Astrocyte of the spinal cord (primary cell): Measurements from ENCODE around the gene RBP5.
A peak's percentile ranks its signal among the peaks of the same experiment; 100 is the strongest.

Experiments
- DNase-seq: peaks from one replicate; pipeline ENCODE4 v3.0.0; 2011; ENCODE audit warnings: low read depth, low spot score
- H3K4me3 ChIP-seq: 2 replicates; pipeline ENCODE4 v1.5.1; 2011; ENCODE audit warnings: low read depth, mild to moderate bottlenecking, low read length, moderate library complexity
- in situ Hi-C: cut with HindIII; loops from 2 replicates; pipeline ENCODE4 v1.10.0; 2017; ENCODE audit warnings: low sequenced_read_pairs
- TF ChIP-seq, protein P1 (sequence below): IDR thresholded peaks from 2 replicates; pipeline ENCODE4 v1.5.1; 2012; ENCODE audit warnings: low read depth, mild to moderate bottlenecking, low read length, inconsistent platforms

The RBP5 gene

DNA sequence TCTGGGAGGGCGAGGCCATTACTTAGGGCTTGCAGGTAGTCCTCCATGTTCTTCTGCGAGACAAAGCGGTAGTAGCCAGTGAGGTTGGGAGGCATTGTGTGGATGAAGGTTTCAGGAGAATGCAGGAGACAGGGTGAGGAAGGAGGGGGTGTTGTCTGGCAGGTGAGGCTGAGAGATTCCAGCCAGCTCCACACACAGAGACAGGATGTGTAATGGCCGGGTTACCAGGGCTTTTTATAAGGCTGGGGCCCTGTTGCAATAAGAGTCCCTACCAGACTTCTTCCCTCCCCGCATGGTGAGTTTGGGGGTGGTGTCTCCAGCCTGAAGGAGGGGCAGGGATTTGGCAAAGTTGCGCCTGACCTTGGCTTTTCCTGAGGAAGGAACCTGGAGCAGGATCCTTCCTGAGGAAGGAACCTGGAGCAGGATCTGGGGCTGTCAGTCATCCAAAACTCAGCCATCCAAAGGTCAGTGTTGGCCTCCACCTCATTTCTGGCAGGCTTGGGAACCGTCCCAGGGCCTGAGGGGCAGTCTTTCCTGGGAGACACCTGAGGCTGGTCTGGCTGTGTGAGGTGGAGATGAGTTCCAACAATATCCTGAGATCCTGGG, at the start of gene RBP5:
Gene RBP5 (minus strand): TSS at position 209 of the 606 bp plus-strand sequence. CDS start 114 bp downstream, at position 95.
- H3K4me3 ChIP-seq: peak within 1 kb of the TSS; percentile 59
- TF ChIP-seq, protein P1, sequence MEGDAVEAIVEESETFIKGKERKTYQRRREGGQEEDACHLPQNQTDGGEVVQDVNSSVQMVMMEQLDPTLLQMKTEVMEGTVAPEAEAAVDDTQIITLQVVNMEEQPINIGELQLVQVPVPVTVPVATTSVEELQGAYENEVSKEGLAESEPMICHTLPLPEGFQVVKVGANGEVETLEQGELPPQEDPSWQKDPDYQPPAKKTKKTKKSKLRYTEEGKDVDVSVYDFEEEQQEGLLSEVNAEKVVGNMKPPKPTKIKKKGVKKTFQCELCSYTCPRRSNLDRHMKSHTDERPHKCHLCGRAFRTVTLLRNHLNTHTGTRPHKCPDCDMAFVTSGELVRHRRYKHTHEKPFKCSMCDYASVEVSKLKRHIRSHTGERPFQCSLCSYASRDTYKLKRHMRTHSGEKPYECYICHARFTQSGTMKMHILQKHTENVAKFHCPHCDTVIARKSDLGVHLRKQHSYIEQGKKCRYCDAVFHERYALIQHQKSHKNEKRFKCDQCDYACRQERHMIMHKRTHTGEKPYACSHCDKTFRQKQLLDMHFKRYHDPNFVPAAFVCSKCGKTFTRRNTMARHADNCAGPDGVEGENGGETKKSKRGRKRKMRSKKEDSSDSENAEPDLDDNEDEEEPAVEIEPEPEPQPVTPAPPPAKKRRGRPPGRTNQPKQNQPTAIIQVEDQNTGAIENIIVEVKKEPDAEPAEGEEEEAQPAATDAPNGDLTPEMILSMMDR: no peak
- DNase-seq: no peak
- in situ Hi-C loops: no loop called here

DNA sequence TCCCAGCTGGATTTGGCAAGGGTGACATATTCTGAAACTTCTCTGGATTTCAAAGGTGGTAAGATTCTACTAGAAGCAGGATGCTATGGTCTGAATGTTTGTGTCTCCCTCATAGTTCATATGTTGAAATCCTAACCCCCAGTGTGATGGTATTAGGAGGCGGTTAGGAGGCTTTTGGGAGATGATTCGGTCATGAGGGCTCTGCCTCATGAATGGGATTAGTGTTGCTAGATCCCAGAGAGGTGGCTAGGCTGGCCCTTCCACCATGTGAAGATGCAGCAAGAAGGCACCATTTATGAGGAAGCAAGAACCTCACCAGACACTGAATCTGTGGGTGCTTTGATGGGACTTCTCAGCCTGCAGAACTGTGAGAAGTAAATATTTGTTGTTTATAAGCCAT, 49.8 kb upstream of the RBP5 start:
- TF ChIP-seq, protein P1: no peak
- no peak for DNase-seq
- in situ Hi-C loops: no loop called here
- H3K4me3 ChIP-seq: no peak overlapping the region

- DNase-seq: no peak
- in situ Hi-C loops: no loop called here
- TF ChIP-seq, protein P1: no peak
These were observed 47.9 kb upstream of the RBP5 start for GRCh38 chr12:7176595-7176994.

DNA sequence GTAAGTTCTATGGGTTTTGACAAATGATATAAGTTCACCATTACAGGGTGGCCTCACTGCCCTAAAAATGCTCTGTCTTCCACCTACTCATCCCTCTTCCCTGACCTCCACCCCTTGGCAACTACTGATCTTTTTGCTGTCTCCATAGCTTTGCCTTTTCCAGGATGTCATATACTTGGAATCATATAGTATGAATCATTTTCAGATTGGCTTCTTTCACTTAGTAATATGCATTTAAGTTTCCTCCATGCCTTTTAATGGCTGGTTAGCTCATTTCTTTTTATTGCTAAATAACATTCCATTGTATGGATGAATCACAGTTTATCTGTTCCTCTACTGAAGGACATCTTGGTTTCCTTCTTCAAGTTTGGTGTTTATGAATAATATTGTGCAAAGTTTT, 46.8 kb upstream of the RBP5 start:
- no peak overlapping the region for H3K4me3 ChIP-seq
- TF ChIP-seq, protein P1: no peak
- in situ Hi-C loops: no loop called here
- no peak for DNase-seq

More at GRCh38 chr12:7176595-7176994, 47.9 kb upstream of the RBP5 start:
- no peak overlapping the region for H3K4me3 ChIP-seq

DNA sequence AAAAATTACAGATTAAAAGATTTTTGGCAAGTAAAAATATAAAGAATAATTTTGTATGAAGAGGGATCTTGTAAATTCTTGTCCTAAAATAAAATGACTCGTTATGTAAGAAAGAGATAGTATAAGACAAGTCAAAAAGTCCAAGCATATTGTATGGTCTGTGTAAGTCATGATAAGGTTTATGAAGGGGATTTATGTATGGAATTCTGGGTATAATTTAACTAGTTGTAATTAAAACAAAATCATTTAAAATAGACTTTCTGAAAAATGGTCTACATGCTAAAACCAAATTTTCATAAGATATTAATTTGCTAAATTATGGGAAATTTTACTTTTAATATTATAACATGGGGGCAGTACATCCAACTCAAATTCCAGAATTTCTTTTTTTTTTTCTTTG, 43.2 kb upstream of the RBP5 start:
- no peak for DNase-seq
- in situ Hi-C loops: no loop called here
- no peak overlapping the region for H3K4me3 ChIP-seq
- TF ChIP-seq, protein P1: no peak

DNA sequence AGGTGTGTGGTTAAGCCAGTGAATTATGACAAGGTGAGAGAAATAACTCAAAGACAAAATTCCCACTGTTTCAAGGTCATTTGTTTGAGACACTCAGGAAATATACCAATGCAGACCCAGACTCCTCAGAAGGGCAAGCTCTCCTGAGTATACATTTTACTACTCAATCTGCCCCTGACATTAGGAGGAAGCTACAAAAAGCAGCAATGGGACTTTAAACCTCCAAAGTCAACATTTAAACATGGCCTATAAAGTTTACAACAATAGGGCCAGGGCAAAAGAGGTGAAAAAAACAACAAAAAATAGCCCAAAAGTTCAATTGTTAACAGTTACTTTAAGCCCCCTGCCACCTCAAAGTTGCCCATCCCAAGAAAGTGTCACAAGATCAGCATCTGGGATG, 41.3 kb upstream of the RBP5 start:
- DNase-seq: no peak
- H3K4me3 ChIP-seq: no peak overlapping the region
- in situ Hi-C loops: no loop called here
- TF ChIP-seq, protein P1: no peak
